ENCODE data around the gene TECPR2.

TECPR2 gene

GRCh38 chr14:102333795-102334705 lies 28.7 kb upstream of the TECPR2 start:
- DNase-seq (ENCODE audit: low read depth): no peak
- TF ChIP-seq CTCF (IDR thresholded peaks at IDR 0.05; ENCODE audit: insufficient read depth, low read depth, low read length, missing control alignments): no peak
- no peak overlapping the region for H3K4me3 ChIP-seq (ENCODE audit: low read length)

- TF ChIP-seq CTCF (IDR thresholded peaks at IDR 0.05; ENCODE audit: insufficient read depth, low read depth, low read length, missing control alignments): no peak
- no peak overlapping the region for H3K4me3 ChIP-seq (ENCODE audit: low read length)
- no peak for DNase-seq (ENCODE audit: low read depth)
Measured at GRCh38 chr14:102335163-102335562, 27.6 kb upstream of the TECPR2 start.

- no peak for DNase-seq (ENCODE audit: low read depth)
- H3K4me3 ChIP-seq (ENCODE audit: low read length): no peak overlapping the region
- TF ChIP-seq CTCF (IDR thresholded peaks at IDR 0.05; ENCODE audit: insufficient read depth, low read depth, low read length, missing control alignments): no peak
Measured at GRCh38 chr14:102338724-102339123, 24.0 kb upstream of the TECPR2 start.

GRCh38 chr14:102341566-102341965 lies 21.2 kb upstream of the TECPR2 start:
- no peak overlapping the region for H3K4me3 ChIP-seq (ENCODE audit: low read length)
- DNase-seq (ENCODE audit: low read depth): no peak
- TF ChIP-seq CTCF (IDR thresholded peaks at IDR 0.05; ENCODE audit: insufficient read depth, low read depth, low read length, missing control alignments): no peak

GRCh38 chr14:102342238-102342637 lies 20.5 kb upstream of the TECPR2 start:
- TF ChIP-seq CTCF (IDR thresholded peaks at IDR 0.05; ENCODE audit: insufficient read depth, low read depth, low read length, missing control alignments): no peak
- DNase-seq (ENCODE audit: low read depth): no peak
- H3K4me3 ChIP-seq (ENCODE audit: low read length): no peak overlapping the region

- no peak overlapping the region for H3K4me3 ChIP-seq (ENCODE audit: low read length)
- no peak for DNase-seq (ENCODE audit: low read depth)
- no peak for TF ChIP-seq CTCF (IDR thresholded peaks at IDR 0.05; ENCODE audit: insufficient read depth, low read depth, low read length, missing control alignments)
Measured at GRCh38 chr14:102344084-102344483, 18.7 kb upstream of the TECPR2 start.

- TF ChIP-seq CTCF (IDR thresholded peaks at IDR 0.05; ENCODE audit: insufficient read depth, low read depth, low read length, missing control alignments): no peak
Measured at GRCh38 chr14:102344485-102344884, 18.3 kb upstream of the TECPR2 start.

More at GRCh38 chr14:102344485-102344884, 18.3 kb upstream of the TECPR2 start:
- no peak for DNase-seq (ENCODE audit: low read depth)
- no peak overlapping the region for H3K4me3 ChIP-seq (ENCODE audit: low read length)
